ENCODE measurements around the gene PLCL1. TPM values are rescaled to one million over a fixed set of nuclear protein-coding genes. Genes with fewer than 3 reads are reported as not detected.

The PLCL1 gene
- total RNA-seq, 1 experiment from 2014 or later: 0.07 TPM

DNA sequence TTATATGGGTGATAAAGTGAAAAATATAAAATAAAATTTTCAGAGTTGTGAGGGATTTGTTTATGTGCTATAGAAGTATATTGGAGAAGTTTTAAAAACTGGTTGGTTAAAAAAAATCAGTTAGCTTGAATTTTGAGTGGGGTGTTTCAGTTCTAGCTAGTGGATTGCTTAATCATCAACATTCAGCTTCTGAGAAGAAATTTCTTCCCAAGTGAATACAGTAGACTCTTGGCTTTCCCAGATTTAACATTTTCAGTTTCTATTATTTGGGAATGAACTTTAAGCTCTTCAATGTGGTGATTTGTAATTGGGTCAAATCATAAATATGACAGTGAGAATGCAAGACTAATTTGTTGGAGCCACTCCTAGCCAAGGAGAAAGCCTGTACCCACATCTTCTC is 120.8 kb downstream of the PLCL1 start:
- POLR2A ChIA-PET: no interaction called here
- ATAC-seq (no peak), DNase-seq (ENCODE audit: low spot score) (no peak)
- H3K36me3 Mint-ChIP-seq: peaks cover 3% of the 10 kb centered on the region; the same call in 1 of the 2 replicates
- no peak overlapping the region for H3K27ac Mint-ChIP-seq
- H3K9me3 Mint-ChIP-seq: peaks cover 4% of the 10 kb centered on the region
- TF ChIP-seq ESRRA (CRISPR knock-in tag; IDR thresholded peaks at IDR 0.05; ENCODE audit: borderline replicate concordance) (no peak), FOXP4 (CRISPR knock-in tag; IDR thresholded peaks at IDR 0.05) (no peak), NFATC4 (CRISPR knock-in tag; IDR thresholded peaks at IDR 0.05) (no peak), ZBTB21 (CRISPR knock-in tag; IDR thresholded peaks at IDR 0.05; ENCODE audit: borderline replicate concordance) (no peak), EMX1 (CRISPR knock-in tag; IDR thresholded peaks at IDR 0.05) (no peak), SP1 (CRISPR knock-in tag; conservative IDR thresholded peaks at IDR 0.05) (no peak), ZNF219 (CRISPR knock-in tag; IDR thresholded peaks at IDR 0.05; ENCODE audit: borderline replicate concordance) (no peak), ZNF512 (CRISPR knock-in tag; IDR thresholded peaks at IDR 0.05; ENCODE audit: borderline replicate concordance) (no peak), E2F5 (CRISPR knock-in tag; IDR thresholded peaks at IDR 0.05) (no peak), GABPB1 (CRISPR knock-in tag; IDR thresholded peaks at IDR 0.05) (no peak), NR2C2 (CRISPR knock-in tag; IDR thresholded peaks at IDR 0.05) (no peak), MXD4 (CRISPR knock-in tag; IDR thresholded peaks at IDR 0.05; ENCODE audit: borderline replicate concordance) (no peak), ETV6 (CRISPR knock-in tag; IDR thresholded peaks at IDR 0.05) (no peak)
- TF ChIP-seq, protein P1, sequence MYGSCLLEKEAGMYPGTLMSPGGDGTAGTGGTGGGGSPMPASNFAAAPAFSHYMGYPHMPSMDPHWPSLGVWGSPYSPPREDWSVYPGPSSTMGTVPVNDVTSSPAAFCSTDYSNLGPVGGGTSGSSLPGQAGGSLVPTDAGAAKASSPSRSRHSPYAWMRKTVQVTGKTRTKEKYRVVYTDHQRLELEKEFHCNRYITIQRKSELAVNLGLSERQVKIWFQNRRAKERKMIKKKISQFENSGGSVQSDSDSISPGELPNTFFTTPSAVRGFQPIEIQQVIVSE (CRISPR knock-in tag; IDR thresholded peaks at IDR 0.05; ENCODE audit: borderline replicate concordance): no peak
- TF ChIP-seq, protein P2, sequence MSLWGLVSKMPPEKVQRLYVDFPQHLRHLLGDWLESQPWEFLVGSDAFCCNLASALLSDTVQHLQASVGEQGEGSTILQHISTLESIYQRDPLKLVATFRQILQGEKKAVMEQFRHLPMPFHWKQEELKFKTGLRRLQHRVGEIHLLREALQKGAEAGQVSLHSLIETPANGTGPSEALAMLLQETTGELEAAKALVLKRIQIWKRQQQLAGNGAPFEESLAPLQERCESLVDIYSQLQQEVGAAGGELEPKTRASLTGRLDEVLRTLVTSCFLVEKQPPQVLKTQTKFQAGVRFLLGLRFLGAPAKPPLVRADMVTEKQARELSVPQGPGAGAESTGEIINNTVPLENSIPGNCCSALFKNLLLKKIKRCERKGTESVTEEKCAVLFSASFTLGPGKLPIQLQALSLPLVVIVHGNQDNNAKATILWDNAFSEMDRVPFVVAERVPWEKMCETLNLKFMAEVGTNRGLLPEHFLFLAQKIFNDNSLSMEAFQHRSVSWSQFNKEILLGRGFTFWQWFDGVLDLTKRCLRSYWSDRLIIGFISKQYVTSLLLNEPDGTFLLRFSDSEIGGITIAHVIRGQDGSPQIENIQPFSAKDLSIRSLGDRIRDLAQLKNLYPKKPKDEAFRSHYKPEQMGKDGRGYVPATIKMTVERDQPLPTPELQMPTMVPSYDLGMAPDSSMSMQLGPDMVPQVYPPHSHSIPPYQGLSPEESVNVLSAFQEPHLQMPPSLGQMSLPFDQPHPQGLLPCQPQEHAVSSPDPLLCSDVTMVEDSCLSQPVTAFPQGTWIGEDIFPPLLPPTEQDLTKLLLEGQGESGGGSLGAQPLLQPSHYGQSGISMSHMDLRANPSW (CRISPR knock-in tag; conservative IDR thresholded peaks at IDR 0.05; ENCODE audit: low read depth): no peak
- TF ChIP-seq, protein P3, sequence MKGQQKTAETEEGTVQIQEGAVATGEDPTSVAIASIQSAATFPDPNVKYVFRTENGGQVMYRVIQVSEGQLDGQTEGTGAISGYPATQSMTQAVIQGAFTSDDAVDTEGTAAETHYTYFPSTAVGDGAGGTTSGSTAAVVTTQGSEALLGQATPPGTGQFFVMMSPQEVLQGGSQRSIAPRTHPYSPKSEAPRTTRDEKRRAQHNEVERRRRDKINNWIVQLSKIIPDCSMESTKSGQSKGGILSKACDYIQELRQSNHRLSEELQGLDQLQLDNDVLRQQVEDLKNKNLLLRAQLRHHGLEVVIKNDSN (CRISPR knock-in tag; IDR thresholded peaks at IDR 0.05): no peak
- TF ChIP-seq, protein P4, sequence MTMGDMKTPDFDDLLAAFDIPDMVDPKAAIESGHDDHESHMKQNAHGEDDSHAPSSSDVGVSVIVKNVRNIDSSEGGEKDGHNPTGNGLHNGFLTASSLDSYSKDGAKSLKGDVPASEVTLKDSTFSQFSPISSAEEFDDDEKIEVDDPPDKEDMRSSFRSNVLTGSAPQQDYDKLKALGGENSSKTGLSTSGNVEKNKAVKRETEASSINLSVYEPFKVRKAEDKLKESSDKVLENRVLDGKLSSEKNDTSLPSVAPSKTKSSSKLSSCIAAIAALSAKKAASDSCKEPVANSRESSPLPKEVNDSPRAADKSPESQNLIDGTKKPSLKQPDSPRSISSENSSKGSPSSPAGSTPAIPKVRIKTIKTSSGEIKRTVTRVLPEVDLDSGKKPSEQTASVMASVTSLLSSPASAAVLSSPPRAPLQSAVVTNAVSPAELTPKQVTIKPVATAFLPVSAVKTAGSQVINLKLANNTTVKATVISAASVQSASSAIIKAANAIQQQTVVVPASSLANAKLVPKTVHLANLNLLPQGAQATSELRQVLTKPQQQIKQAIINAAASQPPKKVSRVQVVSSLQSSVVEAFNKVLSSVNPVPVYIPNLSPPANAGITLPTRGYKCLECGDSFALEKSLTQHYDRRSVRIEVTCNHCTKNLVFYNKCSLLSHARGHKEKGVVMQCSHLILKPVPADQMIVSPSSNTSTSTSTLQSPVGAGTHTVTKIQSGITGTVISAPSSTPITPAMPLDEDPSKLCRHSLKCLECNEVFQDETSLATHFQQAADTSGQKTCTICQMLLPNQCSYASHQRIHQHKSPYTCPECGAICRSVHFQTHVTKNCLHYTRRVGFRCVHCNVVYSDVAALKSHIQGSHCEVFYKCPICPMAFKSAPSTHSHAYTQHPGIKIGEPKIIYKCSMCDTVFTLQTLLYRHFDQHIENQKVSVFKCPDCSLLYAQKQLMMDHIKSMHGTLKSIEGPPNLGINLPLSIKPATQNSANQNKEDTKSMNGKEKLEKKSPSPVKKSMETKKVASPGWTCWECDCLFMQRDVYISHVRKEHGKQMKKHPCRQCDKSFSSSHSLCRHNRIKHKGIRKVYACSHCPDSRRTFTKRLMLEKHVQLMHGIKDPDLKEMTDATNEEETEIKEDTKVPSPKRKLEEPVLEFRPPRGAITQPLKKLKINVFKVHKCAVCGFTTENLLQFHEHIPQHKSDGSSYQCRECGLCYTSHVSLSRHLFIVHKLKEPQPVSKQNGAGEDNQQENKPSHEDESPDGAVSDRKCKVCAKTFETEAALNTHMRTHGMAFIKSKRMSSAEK (CRISPR knock-in tag; IDR thresholded peaks at IDR 0.05; ENCODE audit: borderline replicate concordance): no peak
- no peaks in the 10 kb centered on the region for H3K27me3 Mint-ChIP-seq (ENCODE audit: low read depth)
- no peaks in the 10 kb centered on the region; the same call in 1 of the 2 replicates for H3K4me1 Mint-ChIP-seq
- H3K4me3 Mint-ChIP-seq: no peak overlapping the region
- CTCF ChIA-PET: no interaction called here

Measured in WTC11 (cell line).